ENCODE results near the gene SERPINB6.
"Not testable (repeated sequence)": the region's sequence is repeated elsewhere in the genome, so short reads cannot be mapped to it uniquely, and the experiment has no call there.

The SERPINB6 gene

DNA sequence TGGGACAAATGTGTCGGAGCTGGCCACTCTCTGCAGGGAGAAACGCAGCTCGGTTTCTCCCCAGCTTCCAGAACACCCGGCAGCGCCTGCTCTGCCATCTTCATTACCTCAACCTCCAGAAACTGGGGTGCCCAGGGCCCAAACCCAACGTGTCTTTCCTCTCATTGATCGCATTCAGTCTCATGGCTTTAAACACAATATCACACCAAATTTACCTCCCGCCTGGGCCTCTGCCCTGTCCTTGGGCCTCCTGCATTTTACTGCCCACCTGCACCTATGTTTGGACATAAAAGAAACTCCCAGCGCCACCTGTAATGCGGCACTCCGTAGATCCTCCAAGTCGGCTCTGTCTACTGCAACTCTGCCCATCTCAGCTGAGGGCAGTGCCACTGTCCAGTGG lies 22.2 kb downstream of the SERPINB6 start:
- FAIRE-seq (no peak), DNase-seq (ENCODE audit: insufficient read length) (no peak)
- no peak for TF ChIP-seq POLR2AphosphoS5 (IDR thresholded peaks at IDR 0.05; ENCODE audit: low read depth, low read length)
- no peak for TF ChIP-seq TAF1 (IDR thresholded peaks at IDR 0.05; ENCODE audit: borderline replicate concordance, low read depth, low read length)
- no peak for TF ChIP-seq POLR2A (IDR thresholded peaks at IDR 0.05; ENCODE audit: low read depth, low read length)

DNA sequence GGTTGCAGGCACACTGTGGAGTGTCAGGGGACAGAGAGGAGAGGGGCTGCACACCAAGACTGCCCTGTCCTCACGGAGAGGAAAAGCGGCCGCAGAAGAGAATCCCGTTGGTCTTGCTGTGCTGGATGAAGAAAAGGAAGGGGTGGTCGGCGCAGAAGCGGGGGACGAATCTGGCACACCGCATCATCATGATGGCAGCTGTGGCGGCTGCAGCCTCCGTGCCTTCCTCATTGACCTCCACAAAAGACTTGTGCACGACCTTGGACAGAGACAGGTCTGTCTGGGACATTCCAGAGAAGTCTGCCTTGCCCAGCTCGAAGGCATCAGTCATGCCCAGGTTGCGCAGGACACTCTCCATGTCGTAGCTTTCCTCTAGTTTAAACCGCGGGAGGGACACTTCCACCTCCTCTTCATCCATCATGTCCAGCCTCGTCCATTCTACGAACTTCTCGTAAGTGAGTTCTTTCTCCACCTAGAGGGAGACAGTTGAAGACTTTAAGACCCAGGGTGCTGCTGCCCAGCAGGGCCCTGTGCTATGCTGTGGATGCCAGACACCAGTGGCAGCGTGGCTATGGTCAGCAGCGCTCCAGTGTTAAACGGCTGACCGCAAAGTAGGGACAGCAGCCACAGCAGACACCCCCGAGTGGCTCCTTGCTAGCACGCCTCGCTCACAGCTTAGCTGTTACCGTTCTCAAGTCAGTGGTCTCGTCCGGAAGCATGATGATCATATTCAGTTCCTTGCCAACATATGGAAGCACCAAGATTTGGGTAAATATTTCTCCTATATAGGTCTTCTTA lies 22.9 kb downstream of the SERPINB6 start:
- no peak for FAIRE-seq
- no peak for TF ChIP-seq POLR2AphosphoS5 (IDR thresholded peaks at IDR 0.05; ENCODE audit: low read depth, low read length)
- DNase-seq (ENCODE audit: insufficient read length): no peak

DNA sequence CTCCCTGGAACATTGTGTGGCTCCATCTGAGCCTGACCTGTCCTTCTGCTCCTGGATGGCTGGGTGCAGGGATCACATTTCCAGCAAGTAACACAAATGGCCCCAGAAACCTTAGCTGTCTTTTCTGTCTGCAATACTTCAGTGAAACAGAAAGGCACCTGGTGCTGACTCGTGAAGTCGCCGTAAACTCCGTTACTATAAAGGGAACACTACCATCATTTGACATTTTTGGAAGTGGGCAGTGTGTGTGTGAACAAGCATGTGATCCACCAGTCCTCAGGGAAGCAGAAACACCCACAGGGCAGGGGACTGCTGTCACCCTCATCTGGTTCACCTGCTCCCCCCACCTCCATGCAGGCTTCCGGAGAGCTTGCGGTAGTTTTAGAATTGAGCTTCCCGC lies 23.9 kb downstream of the SERPINB6 start:
- FAIRE-seq (no peak), DNase-seq (ENCODE audit: insufficient read length) (no peak)
- TF ChIP-seq POLR2A (IDR thresholded peaks at IDR 0.05; ENCODE audit: low read depth, low read length) (no peak), TAF1 (IDR thresholded peaks at IDR 0.05; ENCODE audit: borderline replicate concordance, low read depth, low read length) (no peak), POLR2AphosphoS5 (IDR thresholded peaks at IDR 0.05; ENCODE audit: low read depth, low read length) (no peak)

DNA sequence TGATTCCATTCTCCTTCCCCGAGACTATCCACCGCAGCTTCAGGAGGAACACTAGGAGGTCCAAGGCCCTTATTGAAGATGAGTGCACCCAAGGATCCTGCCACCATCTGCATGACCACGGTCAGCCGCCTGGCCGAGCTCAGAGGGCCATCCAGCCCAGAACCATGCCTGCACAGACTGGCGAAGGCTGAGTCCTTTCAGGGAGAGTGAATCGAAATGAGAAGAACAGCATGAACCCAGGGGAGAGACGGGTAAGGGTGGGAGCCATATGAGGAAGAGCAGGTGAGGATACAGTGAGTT lies 26.3 kb downstream of the SERPINB6 start:
- DNase-seq (ENCODE audit: insufficient read length) (no peak), FAIRE-seq (no peak)
- TF ChIP-seq TAF1 (IDR thresholded peaks at IDR 0.05; ENCODE audit: borderline replicate concordance, low read depth, low read length): no peak
- no peak for TF ChIP-seq POLR2AphosphoS5 (IDR thresholded peaks at IDR 0.05; ENCODE audit: low read depth, low read length)
- no peak for TF ChIP-seq POLR2A (IDR thresholded peaks at IDR 0.05; ENCODE audit: low read depth, low read length)

- DNase-seq (ENCODE audit: insufficient read length) (no peak), FAIRE-seq (no peak)
- TF ChIP-seq POLR2A (IDR thresholded peaks at IDR 0.05; ENCODE audit: low read depth, low read length): no peak
- no peak for TF ChIP-seq TAF1 (IDR thresholded peaks at IDR 0.05; ENCODE audit: borderline replicate concordance, low read depth, low read length)
- no peak for TF ChIP-seq POLR2AphosphoS5 (IDR thresholded peaks at IDR 0.05; ENCODE audit: low read depth, low read length)
Measured at GRCh38 chr6:2944405-2945152, 26.8 kb downstream of the SERPINB6 start.

DNA sequence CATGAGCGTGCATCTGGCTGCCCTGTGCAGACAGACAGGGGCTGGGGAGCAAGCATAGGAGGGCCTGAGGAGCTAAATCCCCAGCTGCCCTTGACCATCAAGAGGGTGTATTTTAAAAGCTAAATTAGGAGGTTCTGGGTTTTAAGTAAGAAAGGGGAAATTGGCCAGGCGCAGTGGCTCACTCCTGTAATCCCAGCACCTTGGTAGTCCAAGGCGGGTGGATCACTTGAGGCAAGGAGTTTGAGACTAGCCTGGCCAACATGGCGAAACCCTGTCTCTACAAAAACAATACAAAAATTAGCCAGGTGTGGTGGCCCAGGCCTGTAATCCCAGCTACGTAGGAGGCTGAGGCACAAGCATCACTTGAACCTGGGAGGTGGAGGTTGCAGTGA lies 27.8 kb downstream of the SERPINB6 start:
- DNase-seq (ENCODE audit: insufficient read length) (no peak), FAIRE-seq (no peak)
- no peak for TF ChIP-seq TAF1 (IDR thresholded peaks at IDR 0.05; ENCODE audit: borderline replicate concordance, low read depth, low read length)
- TF ChIP-seq POLR2AphosphoS5 (IDR thresholded peaks at IDR 0.05; ENCODE audit: low read depth, low read length): no peak
- TF ChIP-seq POLR2A (IDR thresholded peaks at IDR 0.05; ENCODE audit: low read depth, low read length): no peak

DNA sequence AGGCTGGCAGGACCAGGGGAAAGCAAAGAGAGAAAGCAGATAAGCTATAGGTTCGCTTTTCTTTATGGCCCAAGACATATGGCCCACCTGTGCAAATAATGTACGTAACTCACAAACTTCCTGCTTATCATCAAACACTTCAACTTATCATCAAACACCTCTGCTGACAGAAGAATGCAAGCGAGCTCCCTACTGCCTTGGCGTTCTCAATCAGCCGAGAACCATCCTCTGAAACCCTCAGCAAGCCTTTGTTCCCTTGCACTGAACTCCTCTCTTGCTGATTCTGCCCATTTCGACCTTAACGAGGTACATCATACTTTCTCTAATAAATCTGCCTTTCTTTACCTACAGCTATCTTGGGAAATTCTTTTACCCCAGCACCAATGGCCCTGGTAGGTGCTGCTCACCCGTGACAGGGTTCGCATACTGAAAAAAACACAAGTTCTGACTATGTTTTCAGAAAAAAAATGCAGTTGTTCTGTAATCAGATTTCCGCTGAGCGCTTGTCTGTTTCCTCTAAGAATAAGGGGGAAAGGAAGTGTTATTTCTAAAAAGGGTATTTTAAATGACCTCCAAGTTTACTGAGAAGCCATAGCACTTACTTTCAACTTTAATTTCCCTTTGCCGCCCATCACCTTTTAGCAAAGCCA lies 28.3 kb downstream of the SERPINB6 start:
- DNase-seq (ENCODE audit: insufficient read length) (no peak), FAIRE-seq (no peak)
- no peak for TF ChIP-seq TAF1 (IDR thresholded peaks at IDR 0.05; ENCODE audit: borderline replicate concordance, low read depth, low read length)

- not testable (repeated sequence) for DNase-seq (ENCODE audit: insufficient read length); FAIRE-seq
Measured at GRCh38 chr6:2942116-2942515, 29.3 kb downstream of the SERPINB6 start.

DNA sequence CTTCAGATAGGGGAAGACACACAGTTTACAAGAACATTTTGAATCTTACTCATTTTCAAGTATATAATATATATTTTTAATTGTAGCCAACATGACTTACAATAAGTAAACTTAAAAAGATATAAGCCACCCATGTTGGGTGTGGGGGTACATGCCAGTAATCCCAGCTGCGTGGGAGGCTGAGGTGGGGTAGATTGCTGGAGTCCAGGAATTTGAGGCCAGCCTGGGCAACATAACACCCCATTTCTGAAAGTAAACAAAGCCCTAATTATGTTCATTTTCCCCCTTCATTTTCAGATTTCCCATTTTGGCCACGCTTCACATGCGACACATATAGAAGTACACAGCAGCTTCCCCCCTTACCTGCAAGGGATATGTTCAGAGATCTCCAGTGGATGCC lies 30.5 kb downstream of the SERPINB6 start:
- FAIRE-seq: no peak
- TF ChIP-seq POLR2AphosphoS5 (IDR thresholded peaks at IDR 0.05; ENCODE audit: low read depth, low read length) (no peak), TAF1 (IDR thresholded peaks at IDR 0.05; ENCODE audit: borderline replicate concordance, low read depth, low read length) (no peak), POLR2A (IDR thresholded peaks at IDR 0.05; ENCODE audit: low read depth, low read length) (no peak)
- no peak for DNase-seq (ENCODE audit: insufficient read length)

DNA sequence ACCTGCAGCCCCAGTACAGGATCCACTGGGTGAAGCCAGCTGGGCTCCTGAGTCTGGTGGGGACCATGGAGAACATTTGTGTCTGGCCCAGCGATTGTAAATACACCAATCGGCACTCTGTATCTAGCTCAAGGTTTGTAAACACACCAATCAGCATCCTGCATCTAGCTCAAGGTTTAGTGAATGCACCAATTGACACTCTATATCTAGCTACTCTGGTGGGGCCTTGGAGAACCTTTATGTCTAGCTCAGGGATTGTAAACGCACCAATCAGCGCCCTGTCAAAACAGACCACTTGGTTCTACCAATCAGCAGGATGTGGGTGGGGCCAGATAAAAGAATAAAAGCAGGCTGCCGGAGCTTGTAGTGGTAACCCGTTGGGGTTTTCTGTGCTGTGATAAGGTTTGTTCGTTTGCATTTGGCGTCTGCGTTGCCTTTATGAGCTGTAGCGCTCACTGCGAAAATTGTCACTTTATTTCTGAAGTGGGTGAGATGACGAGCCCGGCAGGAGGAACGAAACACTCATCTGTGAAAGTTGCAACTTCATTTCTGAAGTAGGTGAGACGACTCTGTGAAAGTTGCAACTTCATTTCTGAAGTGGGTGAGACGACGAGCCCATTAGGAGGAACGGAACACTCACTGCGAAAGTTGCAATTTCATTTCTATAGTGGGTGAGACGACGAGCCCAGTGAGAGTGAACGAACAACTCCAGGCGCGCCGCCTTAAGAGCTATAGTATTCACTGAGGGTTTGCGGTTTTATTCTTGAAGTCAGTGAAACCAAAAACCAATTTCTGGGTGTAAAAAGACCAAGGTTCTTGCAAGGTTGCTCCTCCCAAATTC lies 31.1 kb downstream of the SERPINB6 start:
- FAIRE-seq (peak; percentile 74), DNase-seq (ENCODE audit: insufficient read length) (peak; percentile 57)
- TF ChIP-seq POLR2A (IDR thresholded peaks at IDR 0.05; ENCODE audit: low read depth, low read length): peak; percentile 75
- no peak for TF ChIP-seq TAF1 (IDR thresholded peaks at IDR 0.05; ENCODE audit: borderline replicate concordance, low read depth, low read length)
- TF ChIP-seq POLR2AphosphoS5 (IDR thresholded peaks at IDR 0.05; ENCODE audit: low read depth, low read length): peak; percentile 75

DNA sequence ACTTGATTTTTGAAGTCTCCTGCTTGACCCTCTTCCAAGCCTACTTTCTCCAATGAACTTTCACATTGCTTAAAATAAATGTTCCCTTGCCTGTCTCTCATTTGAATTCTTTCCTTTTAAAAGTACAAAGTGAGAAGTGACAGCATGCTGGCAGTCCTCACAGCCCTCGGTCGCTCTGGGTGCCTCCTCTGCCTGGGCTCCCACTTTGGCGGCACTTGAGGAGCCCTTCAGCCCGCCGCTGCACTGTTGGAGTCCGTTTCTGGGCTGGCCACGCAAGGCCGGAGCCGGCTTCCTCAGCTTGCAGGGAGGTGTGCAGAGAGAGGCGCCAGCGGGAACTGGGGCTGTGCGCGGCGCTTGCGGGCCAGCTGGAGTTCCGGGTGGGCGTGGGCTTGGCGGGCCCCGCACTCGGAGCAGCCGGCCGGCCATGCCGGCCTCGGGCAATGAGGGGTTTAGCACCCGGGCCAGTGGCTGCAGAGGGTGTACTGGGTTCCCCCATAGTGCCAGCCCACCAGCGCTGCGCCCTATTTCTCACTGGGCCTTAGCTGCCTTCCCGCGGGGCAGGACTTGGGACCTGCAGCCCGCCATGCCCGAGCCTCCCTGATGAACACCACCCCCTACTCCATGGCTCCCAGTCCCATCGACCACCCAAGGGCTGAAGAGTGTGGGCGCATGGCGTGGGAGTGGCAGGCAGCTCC lies 31.9 kb downstream of the SERPINB6 start:
- FAIRE-seq (no peak), DNase-seq (ENCODE audit: insufficient read length) (no peak)
- TF ChIP-seq TAF1 (IDR thresholded peaks at IDR 0.05; ENCODE audit: borderline replicate concordance, low read depth, low read length) (no peak), POLR2AphosphoS5 (IDR thresholded peaks at IDR 0.05; ENCODE audit: low read depth, low read length) (no peak), POLR2A (IDR thresholded peaks at IDR 0.05; ENCODE audit: low read depth, low read length) (no peak)
